ENCODE results near the gene EMX1.

Gene EMX1

DNA sequence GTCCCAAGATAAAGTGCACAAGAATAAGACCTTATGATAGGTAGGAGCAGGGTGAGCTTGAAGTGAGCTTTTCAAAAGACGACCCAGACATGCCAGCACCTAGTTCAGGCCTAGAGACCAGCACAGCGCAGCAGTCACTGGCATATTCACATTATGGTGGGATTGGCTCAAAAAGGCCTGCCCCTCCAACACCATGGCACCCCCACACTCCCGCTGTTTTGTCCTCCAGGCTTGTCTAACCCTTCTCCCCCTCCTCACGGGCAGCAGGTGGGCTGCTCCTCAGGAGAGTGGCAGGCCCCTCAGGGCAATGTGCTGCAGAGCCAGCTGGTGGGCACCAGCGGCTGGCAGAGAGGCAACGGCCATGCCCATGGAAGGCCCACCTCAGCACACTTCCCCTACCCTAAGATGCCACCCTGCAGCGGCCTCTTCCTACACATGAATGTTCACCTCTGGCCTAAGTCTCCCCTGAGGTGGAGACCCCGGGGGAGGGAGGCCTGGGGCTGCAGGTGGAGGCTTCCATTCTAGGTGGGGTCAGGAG, 25.6 kb downstream of the EMX1 start:
- no peak for DNase-seq (ENCODE audit: low read depth, low spot score)

DNA sequence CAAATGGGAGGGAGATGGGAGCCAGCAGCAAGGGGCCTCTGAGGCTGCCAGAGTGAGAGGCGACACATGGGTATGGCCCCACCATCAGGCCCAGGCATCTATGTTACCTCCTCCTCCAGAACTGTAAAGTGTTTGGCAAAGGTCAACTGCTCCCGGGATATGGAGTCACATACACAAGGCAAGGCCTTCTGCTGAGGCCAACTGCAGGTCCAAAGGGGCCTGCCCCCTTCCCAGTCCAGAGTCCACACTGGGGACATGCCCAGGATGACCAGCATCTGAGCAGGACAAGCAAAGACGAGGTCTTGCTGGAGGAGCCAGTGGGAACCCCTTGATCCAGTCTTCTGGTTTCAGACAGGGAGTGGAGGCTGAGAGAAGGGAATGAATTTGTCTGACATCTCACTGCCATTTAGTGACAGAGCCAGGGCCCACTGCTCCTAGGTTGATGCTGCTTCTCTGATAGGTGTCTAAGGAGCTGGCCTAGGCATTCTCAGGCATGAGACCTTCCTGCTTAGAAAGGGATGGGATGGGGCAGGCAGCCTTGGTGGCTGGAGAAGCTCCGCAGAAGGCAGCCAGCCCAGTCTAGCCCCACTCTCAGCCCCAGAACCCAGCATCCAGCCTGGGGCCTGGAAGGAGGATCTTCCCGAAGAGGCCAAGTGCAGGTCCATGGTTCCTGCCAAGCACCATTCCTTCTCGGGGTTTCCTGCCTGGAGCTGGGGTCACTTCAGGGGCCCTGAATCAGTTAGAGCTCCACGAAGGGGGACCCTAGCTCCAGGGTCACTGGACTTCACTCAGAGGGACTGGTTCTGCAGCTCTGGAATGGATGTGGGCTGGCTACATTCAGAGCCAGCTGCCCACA, 26.4 kb downstream of the EMX1 start:
- DNase-seq (ENCODE audit: low read depth, low spot score) = no peak

DNA sequence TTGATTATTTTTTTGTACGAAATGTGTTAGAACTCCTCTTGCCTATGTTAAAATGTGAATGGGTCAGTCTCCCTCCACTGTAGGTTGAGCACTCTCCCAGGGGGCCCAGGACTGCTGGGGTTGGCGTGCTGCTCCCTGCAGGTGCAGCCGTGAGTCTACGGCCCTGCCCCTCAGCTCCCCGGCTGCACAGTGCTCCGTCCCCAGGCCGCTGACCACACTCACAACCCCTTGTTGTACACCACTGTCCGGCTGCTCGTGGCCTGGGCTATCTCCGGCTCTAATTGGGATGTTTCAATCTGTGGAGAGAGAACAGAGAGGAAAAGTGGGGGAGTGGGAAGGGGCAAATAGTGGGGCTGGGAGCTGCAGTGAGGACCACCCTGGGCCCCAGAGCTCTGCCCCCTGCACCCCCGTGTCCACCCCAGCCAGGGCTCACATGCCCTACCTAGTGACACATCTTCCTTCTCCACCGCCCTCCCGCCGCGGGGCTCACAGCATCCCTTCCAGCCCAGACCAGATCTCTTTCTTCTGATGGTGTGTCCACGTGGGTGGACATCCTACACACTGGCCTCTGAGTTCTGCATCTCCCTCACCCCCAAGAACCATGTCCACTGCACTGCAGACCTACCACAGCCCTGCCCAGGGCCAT, 27.6 kb downstream of the EMX1 start:
- no peak for DNase-seq (ENCODE audit: low read depth, low spot score)

DNA sequence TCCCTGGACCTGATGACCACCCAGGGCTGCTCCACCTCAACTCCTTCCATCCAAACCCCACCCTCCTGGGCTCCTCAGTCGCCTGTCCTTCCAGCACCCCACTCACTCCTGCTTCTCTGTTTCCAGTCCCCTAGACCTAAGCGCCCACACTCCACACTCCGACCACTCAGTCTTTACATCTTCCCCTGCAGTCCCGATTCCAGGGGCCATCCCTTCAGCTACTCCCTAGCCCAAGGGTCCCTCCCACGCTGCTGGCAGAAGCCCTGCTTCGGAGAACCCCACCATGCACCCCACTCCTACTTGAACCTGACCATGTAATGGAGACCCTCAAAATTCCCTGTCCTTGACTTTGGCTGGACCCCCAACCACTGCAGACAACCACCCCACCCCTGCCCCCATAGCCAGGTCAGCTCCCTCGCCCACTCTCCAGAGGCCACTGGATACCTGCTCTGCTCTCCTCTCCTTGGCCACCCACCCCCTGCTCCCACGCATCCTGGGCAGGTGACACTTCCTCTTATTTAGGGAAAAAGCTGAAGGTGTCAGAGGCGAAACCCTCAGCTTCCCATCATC, 28.2 kb downstream of the EMX1 start:
- no peak for DNase-seq (ENCODE audit: low read depth, low spot score)

GRCh38 chr2:72946466-72946865, 29.1 kb downstream of the EMX1 start:
- DNase-seq (ENCODE audit: low read depth, low spot score) = no peak

- DNase-seq (ENCODE audit: low read depth, low spot score) = no peak
Measured at GRCh38 chr2:72947952-72948830, 30.9 kb downstream of the EMX1 start.

GRCh38 chr2:72949045-72949444, 31.7 kb downstream of the EMX1 start:
- no peak for DNase-seq (ENCODE audit: low read depth, low spot score)

DNA sequence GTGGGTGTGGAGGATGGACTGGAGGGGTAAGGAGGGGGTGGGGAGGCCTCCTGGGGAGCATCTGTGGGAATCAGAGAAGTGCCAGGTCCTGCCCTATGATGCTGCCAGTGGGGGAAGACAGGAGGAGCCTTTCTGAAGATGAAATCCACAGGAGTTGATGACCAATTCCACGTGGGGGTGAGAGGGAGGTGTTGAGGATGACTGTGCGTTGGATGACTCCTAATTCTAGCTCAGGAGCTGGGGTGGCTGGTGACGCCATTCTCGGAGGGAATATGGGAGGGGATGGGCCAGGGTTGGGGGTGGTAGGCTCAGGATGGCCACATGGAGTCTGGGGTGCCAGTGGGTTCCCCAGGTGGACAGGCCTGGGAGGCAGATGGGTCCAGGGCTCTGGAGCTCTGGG, 32.3 kb downstream of the EMX1 start:
- no peak for DNase-seq (ENCODE audit: low read depth, low spot score)

GRCh38 chr2:72950558-72951255, 33.4 kb downstream of the EMX1 start:
- DNase-seq (ENCODE audit: low read depth, low spot score) = no peak

DNA sequence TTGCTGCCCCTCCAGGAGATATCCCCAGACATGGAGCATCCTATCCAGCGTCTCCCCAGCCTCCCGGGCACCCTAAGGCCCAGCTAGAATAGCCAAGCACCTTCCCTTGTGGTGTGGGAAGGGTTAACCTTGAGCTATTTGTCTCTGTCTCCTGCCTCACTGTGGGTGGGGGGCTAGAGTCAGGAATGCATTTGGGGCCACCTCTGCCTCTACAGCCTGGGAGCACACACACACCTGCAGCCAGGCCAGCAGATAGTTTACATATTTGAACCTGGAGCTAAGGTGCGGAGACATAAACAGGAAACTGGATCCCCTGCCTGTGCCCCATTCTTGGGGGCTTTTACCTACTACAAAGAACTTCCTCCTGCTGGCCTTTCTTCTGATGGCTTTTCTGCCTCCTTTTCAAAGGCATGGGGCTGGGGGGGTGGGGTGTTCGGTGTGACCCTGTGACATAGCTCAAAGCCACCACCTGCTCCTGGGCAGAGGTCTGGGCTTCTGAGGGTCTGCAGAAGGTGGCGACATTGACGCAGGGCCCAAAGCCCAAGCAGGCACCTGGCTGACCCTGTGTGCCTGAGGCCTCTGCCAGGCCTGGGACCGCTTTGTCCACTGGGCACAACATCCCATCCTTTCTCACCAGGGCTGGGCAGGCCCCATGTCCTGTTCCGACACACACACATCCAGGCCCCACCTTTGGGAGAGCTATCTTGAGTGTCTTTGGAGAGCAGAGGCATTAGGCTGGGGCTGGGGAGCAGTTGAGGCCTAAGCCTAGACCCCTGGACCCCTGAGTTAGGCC, 34.2 kb downstream of the EMX1 start:
- DNase-seq (ENCODE audit: low read depth, low spot score) = no peak

GRCh38 chr2:72952110-72952823, 34.9 kb downstream of the EMX1 start:
- no peak for DNase-seq (ENCODE audit: low read depth, low spot score)

DNA sequence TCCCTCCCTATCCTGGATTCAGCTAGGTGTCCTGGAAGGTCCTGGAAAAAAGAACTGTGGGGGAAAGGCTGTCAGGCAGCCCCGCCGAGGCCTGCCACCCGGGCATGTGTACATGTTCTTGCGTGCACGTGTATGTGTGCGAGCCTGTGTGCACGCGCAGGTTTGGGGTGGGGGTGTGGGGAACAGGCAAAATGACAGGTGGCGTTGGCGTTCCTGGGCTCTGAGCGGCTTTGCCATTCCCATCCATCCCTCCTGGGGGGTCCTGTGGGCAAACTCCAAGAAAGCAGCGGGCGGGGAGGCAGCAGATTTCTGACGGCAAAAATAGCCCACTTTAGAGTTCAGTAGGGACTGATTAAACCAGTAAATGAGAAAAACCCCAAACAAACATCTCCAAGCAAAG, 35.6 kb downstream of the EMX1 start:
- no peak for DNase-seq (ENCODE audit: low read depth, low spot score)

- no peak for DNase-seq (ENCODE audit: low read depth, low spot score)
Measured at GRCh38 chr2:72953528-72953927, 36.2 kb downstream of the EMX1 start.

- no peak for DNase-seq (ENCODE audit: low read depth, low spot score)
Measured at GRCh38 chr2:72953976-72954375, 36.7 kb downstream of the EMX1 start.

DNA sequence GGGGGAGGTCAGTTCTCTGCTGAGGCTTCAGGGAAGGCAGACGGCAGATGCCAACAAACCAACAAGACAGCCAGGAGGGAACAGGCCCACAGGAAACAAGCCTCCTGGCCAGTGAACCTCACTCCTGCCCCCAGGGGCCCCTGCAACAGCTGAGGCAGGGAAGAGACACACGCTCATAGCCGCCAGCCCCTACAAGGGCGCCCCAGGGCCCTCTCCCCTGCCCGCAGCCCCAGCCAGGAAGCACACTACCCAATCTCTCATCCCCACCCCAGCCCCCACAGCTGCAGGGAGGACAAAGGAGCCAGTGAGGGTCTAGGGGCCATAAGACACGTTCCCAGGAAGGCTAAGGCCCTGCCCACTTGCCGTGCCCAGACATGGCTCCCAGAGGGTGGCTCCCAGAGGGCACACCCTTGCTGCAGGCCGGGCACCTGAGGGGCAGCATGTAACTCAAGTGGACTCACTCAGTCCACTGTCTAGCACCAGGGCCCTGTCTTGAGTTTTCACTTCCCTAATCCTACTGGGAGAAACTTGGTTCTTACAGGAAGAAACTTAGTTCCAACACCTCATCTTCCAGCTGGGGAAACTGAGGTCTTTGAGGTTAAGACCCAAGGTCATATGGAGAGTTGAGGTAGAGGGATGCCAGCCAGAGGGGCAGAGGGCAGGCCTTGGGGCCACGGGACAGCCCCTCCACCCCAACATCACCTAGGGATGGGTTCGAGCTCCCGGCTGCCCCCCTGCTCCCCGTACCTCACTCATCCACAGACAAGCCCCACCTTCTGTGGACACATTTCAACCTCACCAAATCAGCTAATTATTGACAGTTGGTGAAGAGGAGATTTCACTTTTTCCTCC, 37.3 kb downstream of the EMX1 start:
- no peak for DNase-seq (ENCODE audit: low read depth, low spot score)

GRCh38 chr2:72955228-72956049, 38.1 kb downstream of the EMX1 start:
- DNase-seq (ENCODE audit: low read depth, low spot score) = no peak

DNA sequence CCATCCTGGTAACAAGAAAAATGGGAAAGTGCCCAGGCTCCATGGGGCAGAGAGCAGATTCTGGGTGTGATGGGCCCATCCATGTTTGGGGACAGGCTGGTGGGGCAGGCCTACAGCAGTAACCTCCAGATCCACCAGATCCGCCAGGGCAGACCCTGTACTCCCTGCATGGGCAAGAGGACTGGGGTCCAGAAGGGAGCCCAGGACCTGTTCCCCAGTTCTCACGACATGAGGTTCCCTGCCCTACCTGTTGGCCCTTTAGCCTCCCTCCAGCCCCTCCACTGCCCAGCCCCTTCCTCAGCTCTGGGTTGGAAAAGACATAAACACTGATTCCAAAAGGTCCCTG, 38.7 kb downstream of the EMX1 start:
- DNase-seq (ENCODE audit: low read depth, low spot score) = no peak

- DNase-seq (ENCODE audit: low read depth, low spot score) = no peak
Measured at GRCh38 chr2:72956936-72957335, 39.6 kb downstream of the EMX1 start.
